ENCODE measurements around the gene ADGRV1.
"Not testable (repeated sequence)": the region's sequence is repeated elsewhere in the genome, so short reads cannot be mapped to it uniquely, and the experiment has no call there.

ADGRV1 gene

DNA sequence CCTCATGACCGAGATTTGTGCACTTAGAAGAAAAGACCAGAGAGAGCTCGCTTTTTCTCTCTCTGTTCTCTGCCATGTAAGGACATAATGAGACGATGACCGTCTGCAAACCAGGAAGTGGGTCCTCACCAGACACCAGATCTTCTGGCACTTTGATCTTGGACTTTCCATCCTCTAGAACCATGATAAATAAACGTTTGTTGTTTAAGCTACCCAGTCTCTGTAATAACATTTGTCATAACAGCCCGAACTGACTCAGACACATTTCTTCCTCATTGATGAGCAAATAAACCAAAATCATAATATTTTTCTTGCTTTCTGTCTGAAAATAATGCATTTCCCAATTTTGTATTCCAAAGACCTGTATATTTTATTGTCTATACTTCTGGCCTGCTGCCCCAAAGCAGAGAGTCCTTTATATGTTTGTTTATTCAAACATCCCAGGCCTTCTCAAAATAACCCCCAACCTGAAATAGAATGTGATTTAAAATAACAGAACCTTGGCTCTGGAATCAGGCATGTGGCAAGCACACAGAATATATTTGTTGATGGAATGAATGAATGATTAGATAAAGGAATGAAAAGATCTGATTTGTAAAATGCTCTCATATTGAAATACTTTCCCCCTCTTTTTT lies 396.5 kb downstream of the ADGRV1 start:
- DNase-seq: no peak

DNA sequence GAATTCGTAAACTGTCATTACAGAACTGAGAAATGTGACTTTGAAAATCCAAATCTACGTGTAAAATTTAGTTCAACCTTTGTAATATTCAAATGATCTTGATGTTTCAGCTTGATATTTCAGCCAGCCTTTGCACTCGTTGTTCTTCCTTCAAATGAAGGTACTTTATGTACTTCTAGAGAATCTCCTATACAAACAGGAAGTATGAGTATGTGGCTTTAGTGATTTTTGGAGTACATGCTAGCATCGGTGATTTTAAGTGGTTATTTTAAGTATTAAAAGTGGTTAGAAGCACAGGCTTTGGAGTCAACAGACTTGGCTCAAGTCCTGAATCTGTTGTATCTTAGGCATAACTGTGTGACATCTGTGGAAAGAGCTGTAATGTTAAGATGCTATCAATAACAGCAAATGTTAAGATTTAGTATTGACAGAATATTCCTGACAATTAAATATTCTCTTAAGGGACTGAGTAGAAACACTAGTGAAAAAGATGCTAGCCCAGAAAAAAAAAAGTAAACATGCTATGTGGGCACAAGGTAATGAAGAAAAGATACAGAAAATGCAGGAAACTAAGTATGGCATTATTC lies 398.0 kb downstream of the ADGRV1 start:
- no peak for DNase-seq

DNA sequence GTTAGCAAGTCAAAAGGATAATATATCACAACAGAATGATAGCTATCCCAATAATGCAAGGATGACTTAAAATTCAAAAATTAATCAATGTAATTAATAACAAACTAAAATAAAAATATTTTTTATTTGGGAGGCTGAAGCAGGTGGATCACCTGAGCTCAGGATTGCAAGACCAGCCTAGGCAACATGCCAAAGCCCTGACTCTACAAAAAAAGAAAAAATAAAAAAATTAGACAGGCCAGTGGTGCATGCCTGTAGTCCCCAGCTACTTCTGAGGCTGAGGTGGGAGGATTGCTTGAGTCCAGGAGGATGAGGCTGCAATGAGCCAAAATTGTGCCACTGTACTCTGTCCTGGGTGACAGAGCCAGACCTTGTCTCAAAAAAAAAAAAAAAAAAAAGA lies 399.3 kb downstream of the ADGRV1 start:
- no peak for DNase-seq

DNA sequence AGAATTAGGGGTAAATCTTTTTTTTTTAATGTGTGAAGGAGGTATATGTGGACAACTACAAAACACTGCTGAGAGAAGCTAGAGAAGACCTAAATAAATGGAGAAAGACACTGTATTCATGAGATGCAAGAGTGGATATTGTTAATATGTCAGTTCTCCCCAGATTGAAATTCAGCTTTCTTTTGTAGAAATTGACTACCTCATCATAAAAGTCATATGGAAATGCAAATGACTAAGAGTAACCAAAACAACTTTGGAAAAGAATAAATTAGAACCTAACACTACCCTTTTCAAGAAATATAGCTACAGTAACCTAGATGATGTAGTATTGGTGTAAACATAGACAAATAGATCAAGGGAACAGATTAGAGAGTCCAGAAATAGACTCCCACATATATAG lies 400.7 kb downstream of the ADGRV1 start:
- no peak for DNase-seq

DNA sequence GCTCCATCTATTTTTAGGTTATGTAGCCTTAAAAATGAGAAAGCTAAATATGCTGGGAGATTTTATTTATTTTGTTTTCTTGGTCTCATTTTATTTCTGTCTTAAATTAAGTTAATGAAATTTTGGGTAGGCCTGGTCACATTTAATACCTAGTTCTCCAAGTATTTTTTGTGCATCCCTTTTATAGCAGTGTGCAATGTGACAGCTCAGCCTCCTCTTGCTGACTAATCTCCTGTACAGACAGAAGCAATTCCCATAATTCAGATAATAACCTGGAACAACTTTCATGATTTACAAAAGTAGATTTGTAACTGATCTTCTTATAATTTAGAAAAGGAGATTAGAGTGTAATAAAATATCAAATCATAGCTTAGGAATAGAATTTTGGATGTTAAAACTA lies 403.9 kb downstream of the ADGRV1 start:
- DNase-seq: no peak

DNA sequence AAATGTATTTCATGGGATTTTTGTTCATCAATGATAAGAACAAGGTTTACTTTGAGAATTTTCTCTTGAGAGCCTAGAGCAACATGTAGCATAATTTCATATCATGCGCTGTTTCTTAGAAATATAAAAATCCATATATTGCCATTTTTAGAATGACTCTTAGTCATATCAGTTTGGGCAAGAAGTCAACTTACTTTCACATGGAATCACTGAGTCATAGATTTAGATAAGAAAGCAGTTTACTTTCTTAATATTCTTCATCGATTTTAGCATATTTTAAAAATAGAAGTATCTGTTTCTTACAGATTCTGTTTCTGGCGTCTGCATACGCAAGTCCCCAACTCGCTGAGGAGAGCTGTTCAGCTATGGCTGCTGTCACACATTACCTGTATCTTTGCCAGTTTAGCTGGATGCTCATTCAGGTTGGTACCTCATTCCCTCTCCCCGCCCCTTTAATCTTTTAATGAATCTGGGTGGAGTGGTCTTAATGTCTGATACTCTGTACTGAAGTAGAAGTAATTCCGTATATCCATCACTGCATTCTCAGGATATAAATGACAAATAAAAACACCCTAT lies 406.6 kb downstream of the ADGRV1 start:
- no peak for DNase-seq

DNA sequence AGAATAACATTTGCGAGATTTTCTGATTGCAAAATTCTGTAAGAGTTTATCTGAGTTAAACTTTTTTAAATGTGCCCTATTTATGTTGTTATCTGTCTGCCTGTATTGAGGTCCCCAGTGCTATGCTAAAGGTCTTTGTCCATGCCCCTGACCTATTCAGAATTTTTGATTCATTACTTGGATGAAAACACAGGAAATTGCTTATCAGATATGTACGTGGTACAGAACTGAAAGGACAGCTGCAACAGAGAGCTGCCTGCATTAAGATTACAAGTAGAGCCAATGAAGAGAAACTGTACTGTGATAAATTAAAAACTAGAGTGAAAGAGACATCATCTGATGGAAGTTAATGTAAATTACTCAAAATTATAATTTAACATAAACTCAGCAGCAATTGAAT lies 408.8 kb downstream of the ADGRV1 start:
- DNase-seq: peak; percentile 2

DNA sequence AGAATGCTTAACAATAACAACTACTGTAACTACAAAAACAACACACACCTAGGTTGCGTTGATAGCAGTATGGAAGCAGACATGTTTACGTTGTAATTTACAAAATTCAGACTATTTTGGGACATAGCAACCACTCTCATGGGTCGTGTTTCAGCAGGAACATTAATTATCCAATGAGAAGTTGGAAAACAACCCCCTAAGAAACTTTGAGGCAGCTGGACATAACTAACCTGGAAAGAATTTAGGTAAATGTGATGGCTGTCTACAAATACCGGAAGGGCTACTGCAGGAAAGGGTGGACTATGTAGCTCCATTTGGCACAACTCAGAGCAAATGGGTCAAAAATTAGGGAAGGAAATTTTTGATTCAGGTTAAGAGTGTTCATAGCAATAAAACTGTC lies 409.3 kb downstream of the ADGRV1 start:
- no peak for DNase-seq

DNA sequence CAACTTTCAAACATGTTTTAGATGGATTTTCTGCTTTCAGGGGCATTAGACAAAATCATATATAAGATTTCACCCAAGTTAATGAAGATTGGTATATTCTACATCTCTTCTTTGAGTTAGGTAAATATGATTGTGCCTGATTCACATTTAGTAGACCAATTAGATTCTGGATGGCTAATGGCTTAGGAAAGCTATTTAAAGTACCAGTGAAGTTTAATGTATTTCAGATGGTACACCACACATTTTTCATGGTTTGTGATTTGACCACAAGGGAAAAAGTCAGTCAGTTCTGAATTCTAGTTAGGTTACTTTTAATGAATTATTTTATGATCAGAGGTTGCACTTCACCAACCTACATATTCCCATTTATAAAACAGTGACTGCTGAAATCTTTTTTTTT lies 409.7 kb downstream of the ADGRV1 start:
- no peak for DNase-seq

DNA sequence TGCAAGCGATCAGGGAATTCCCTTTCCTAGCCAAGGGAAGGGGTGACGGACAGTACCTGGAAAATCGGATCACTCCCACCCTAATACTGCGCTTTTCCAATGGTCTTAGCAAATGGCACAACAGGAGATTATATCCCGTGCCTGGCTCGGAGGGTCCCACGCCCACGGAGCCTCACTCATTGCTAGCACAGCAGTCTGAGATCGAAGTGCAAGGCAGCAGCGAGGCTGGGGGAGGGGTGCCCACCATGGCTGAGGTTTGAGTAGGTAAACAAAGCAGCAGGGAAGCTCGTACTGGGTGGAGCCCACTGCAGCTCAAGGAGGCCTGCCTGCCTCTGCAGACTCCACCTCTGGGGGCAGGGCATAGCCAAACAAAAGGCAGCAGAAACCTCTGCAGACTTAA lies 411.3 kb downstream of the ADGRV1 start:
- DNase-seq: not testable (repeated sequence)

DNA sequence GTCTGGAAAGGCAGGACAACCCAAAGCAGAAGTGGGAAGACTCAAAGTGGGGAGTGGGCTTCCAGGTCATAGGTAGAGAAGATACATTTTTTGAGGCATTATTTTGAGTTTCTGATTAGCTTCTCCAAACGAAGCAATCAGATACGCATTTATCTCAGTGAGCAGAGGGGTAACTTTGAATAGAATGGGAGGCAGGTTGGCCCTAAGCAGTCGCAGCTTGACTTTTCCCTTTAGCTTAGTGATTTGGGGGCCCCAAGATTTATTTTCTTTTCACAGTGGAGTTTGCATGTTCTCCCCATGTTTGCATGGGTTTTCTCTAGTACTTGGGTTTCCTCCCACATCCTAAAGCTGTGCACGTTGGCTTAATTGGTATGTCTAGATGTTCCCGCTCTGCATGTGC lies 422.6 kb downstream of the ADGRV1 start:
- DNase-seq: no peak

DNA sequence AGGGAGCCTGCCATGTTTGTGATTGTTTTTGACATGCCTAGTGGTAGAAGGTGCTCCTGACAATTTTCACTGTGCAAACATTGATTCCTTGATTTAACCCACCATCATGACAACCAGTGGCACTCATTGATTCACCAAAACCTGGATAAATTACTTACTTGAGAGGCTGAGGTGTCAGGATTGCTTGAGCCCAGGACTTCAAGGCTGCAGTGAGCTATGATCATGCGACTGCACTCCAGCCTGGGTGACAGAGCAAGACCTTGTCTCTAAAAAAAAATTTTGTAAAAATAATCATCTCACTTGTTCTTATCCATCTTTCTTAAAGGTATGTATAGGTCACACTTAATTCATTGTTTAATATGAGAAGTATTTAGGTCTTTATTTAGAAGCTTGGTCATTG lies 423.2 kb downstream of the ADGRV1 start:
- no peak for DNase-seq

DNA sequence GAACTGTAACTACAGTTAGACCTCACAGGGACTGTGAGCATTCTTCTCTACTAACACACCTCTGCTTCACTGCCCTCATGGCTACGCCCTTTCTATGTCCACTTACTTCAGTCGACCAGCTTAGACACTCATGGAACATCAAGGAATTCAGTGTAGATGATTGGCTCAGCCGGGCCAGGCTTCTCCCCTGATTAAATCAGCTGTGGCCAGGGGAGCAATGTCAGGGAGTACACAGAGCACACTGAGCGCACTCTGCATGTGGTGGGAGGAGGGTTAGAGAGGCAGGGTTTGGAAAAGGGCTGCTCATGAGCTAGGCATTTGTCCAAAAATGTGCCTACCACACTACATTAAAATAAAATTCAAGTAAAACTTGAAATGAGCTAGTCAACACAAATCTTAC lies 424.0 kb downstream of the ADGRV1 start:
- peak; percentile 7 for DNase-seq

DNA sequence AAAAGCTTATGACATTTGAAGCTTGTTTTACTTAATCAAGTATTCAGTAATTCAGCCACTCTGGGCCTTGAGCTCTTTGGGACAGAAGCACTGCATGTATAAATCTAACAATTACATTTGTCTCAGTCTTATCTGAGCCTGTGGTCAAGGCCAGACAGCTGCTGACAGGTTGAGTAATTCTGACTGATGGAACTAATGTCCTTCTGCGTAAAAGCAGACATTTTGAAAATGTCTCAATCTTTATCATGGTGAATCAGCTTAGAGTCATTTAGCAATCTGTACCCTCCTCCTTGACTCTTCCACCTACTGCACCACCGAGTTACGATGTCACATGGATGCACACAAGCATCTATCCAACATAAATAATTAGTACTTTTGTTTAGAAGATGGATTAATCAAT lies 424.6 kb downstream of the ADGRV1 start:
- peak; percentile 83 for DNase-seq

DNA sequence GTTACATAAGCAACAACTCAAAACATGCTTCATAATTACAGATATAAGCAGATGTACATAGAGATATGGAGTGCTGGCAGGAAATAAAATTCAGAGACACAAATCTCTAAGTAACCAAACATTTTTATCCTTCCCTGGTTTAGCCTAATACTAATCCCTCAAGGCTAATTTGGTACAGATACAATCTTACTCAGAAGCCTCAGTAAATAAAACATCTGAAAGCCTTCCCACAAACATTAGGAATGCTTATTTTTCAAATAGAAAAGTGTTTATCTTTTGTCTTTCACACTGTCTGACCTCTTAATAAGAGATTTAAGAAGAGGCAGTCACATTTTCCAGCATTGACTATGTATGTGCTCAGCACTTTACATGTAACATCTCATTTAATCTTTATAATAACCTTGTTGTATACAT lies 425.1 kb downstream of the ADGRV1 start:
- peak; percentile 3 for DNase-seq

DNA sequence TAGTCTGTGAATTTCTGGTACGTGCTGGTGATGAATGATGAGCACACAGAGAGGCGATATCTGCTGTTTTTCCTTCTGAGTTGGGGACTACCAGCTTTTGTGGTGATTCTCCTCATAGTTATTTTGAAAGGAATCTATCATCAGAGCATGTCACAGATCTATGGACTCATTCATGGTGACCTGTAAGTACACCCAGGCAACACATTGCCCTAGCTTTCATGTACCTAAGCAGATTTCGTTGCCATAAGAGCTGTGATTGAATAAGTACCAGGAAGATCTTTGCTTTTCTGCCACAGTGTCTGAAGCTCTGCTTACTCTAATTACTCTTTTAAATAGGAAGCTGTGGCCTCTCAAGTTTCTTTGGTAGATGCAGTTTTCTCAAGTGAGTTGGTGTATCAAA lies 426.7 kb downstream of the ADGRV1 start:
- DNase-seq: no peak

DNA sequence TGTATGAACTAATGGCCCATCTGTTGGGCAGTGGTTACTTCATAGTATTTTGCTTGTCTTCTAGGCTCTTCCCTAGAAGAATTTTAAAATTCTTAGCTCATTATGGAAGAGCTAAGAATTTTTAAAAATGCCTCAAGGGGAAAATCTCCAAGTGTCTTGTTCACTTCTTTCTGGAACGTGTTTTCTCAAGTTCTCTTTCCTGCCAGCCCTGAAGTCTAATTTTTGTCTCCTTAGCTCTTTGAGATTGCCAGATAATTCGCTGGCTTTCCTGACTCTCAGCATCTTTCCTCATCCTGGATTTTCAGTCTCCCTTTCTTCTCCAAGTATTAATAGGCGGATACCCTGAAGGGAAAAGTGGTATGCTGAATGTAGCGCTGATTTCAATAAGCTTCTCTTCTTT lies 429.1 kb downstream of the ADGRV1 start:
- DNase-seq: no peak

DNA sequence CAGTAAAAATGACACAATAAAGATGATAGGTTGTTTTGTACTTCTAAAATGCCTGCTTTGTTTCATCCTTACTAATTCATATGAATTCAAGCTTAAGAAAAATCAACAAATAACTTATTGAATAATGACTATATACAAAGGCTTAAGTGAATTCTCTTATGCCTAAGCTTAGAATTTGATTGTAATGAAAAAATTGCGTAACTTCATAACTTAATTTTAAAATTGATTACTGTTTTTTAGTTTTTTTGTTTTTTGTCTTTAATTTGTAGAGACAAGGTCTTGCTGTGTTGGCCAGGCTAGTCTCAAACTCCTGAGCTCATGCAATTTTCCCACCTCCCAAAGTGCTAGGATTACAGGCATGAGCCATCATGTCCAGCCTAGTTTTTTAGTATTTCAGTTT lies 432.6 kb downstream of the ADGRV1 start:
- no peak for DNase-seq

DNA sequence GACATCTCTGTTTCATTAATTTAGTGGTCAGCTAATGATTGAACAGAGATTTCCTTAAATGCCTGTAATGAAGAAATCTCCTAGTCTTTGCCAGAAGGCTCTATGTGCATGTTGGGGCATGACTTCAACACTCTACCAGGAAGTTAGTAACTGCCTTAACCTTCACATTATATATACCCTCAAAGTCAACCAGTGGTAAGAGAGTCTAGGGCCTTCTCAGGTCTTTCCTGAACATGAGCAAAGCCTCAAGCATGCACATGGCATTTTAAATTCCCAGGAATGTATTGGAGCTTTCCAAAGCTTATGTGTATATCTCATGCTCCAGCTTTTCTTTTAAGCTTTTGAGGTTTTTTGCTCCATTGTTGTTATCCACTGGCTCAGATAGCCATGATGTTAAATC lies 436.2 kb downstream of the ADGRV1 start:
- DNase-seq: no peak

DNA sequence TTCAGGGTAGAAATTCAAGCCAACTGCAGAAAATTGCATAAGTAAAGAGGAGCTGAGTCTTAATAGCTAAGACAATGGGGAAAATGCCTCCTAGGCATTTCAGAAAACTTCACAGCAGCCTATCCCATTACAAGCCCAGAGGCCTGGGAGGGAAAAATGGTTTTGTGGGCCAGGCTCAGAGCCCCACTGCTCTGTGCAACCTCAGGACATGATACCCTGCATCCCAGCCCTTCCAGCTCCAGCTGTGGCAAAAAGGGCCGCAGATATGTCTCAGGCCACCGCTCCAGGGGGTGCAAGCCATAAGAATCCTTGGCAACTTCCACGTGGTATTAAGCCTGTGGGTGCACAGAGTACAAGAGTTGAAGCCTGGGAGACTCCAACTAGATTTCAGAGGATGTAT lies 437.5 kb downstream of the ADGRV1 start:
- DNase-seq: no peak

DNA sequence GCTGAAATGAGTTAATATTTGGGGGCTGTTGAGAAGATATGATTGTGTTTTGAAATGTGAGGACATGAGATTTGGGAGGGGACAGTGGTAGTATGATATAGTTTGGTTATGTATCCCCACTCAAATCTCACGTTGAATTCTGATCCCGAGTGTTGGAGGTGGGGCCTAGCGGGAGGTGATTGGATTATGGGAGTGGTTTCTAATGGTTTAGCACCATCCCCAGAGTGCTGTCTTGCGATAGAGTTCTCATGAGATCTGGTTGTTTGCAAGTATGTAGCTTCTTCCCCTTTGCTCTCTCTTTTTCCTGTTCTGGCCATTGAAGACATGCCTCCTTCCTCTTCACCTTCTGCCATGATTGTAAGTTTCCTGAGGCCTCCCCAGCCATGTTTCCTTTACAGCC lies 438.5 kb downstream of the ADGRV1 start:
- no peak for DNase-seq

DNA sequence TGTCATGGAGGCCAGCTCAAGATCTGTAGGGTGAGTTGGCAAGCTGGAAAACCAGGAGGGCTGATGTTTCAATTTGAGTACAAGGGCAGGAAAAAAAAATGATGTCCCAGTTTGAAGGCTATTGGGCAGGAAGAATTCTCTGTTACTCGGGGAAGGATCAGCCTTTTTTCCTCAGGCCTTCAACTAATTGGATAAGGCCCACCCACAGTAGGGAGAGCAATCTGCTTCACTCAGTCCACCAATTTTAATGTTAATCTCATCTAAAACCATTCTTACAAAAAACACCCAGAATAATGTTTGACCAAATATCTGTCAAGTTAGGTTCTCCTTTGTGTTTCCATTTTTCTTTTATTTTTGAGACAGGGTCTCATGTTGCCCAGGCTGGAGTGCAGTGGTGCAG lies 442.1 kb downstream of the ADGRV1 start:
- no peak for DNase-seq

DNA sequence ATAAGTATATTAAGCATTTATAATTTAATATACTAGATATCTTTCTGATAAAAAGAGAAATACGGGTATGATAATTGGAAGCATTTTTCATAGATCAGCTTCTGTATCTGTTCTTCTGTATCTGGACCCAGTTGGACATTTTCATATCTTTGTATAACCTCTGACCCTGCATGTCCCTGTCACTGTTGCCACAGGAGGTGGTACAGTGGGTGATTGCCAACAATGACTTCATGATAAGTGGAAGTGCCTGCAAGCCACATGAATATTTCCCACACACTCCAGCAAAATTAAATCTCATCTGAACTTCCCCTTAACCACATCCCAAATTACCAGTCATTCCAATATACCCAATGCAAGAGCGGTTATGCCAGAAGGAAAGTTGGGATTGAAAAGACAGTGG lies 448.1 kb downstream of the ADGRV1 start:
- DNase-seq: no peak

DNA sequence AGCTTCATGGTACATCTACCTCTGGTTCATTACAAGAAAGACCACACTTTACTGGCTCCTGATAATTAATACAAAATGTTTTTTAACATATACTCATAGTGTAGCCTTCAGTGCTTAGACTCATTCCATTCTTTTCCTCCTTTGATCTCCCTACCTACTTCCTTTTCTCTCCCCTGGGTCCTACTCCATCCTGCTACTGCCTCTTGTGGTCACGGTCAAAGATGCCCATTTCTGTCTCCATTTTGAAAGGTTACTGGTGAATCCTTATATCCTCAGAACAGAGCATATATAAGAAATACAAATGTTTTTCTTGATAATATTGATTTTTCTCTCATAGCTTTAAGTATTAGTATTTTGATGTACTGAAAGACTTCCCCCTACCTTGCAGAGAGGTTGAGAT lies 448.7 kb downstream of the ADGRV1 start:
- DNase-seq: no peak

DNA sequence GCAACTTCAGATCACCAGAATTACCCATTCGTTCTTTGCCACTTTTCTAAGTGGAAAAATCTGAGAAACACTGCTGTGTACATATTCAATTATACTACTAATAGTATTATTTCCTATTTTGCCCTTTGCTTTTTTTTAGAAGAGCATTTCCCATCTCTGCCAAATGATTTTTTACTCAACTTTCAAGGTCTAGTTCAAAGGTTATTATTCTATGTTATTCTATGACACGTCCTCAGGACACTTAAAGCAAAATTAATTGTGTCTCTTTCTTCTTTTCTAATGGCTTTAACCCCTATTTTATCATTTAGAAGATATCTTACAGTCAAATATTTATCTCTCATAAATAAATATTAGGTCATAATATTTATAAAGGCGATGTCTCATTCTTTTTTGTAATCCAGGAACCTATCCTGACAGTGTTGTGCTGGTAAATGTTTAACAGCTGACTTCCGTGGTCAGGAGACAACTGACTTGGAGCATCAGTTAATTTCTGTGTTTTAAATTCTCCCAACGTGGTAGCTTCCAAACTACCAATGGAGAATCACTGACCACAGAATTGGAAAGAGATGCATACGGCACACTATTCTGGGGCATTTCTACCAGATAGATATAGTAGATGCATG lies 449.3 kb downstream of the ADGRV1 start:
- DNase-seq: no peak

Measured in hematopoietic multipotent progenitor cell treated with erythropoietin and hydrocortisone succinate and interleukin-3 and kit ligand, for 6 days (in vitro differentiated cells).